Astrocyte (in vitro differentiated cells and primary cell): ENCODE data around the gene MAPRE2.

Source experiments
- CTCF ChIP-seq: IDR thresholded peaks from 2 replicates; pipeline ENCODE4 v1.5.1; 2011; ENCODE audit warnings: low read depth, mild to moderate bottlenecking, inconsistent platforms, low read length, moderate library complexity; ENCODE audit not compliant: insufficient read depth
- EZH2 ChIP-seq: IDR thresholded peaks from 2 replicates; pipeline ENCODE4 v1.6.1; 2012; ENCODE audit warnings: mild to moderate bottlenecking, low read length, inconsistent platforms; ENCODE audit not compliant: insufficient read depth

GRCh38 chr18:35019933-35020332 is 21.3 kb upstream of the MAPRE2 start:
- TF ChIP-seq CTCF (no peak), EZH2 (no peak)
